ENCODE measurements around the gene ELL2.
"Not testable (repeated sequence)": the region's sequence is repeated elsewhere in the genome, so short reads cannot be mapped to it uniquely, and the experiment has no call there.

The ELL2 gene

DNA sequence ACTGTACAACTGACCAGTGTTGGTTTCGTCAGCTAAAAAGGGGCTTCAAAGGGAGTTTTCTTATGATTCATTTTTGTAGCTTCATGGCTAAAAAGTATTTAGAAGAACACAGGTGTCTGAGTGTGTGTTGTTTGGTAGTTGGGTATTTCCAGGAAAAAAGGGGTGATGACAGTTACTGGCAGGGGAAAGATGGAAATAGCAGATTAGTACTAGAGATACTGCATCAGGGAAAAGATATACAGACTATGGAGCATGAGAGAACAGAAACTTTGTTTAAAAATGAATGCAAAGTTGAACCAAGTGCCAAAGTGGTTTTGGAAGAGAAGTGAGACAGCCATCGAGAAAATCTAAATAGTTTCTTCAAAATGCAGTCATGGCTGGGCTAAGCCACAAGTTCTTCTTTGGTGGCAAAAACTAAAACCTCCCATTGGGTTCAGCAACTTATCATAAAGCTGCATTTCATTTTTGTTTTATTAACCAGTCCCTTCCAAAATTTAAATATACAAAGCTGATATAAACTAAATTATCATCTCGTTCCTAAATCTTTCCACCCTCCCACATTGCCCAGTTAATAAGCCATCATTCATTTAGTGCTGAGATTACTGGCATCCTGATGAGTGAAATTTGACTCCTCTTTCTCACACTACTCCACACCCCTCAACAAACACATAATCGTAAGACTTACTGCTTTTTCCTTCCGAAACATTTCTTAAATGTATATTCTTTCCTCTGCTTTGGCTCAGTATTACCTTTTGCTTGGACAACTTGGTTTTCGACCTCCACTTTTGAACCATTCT, 33.5 kb downstream of the ELL2 start:
- DNase-seq, result no peak

DNA sequence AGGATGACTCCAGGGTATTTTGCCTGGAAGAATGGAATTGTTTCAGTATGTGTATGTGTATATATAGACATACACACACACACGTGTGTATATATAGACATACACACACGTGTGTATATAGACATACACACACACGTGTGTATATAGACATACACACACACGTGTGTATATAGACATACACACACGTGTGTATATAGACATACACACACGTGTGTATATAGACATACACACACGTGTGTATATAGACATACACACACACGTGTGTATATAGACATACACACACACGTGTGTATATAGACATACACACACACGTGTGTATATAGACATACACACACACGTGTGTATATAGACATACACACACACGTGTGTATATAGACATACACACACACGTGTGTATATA, 34.4 kb downstream of the ELL2 start:
- DNase-seq, result not testable (repeated sequence)

GRCh38 chr5:95925939-95926338, 35.7 kb downstream of the ELL2 start:
- DNase-seq, result no peak

DNA sequence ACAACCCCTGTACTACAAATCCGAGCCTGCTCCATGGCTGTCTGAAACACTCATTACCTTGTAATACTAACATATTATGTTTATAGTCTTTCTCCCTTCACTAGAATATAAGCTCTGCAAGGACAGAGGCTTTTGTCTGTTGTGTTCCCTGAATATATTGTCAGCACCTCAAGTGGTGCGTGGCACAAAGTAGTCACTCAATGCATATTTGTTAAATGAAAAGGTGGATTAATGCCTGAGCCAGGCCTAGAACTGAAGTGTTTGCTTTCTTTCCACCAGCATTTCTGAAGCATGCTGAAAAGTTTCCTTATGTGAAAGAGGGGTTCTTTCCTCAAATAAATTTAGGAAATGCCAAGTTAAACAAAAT, 36.3 kb downstream of the ELL2 start:
- DNase-seq, result no peak

- DNase-seq, result no peak
These were observed 36.8 kb downstream of the ELL2 start for GRCh38 chr5:95924720-95925377.

DNA sequence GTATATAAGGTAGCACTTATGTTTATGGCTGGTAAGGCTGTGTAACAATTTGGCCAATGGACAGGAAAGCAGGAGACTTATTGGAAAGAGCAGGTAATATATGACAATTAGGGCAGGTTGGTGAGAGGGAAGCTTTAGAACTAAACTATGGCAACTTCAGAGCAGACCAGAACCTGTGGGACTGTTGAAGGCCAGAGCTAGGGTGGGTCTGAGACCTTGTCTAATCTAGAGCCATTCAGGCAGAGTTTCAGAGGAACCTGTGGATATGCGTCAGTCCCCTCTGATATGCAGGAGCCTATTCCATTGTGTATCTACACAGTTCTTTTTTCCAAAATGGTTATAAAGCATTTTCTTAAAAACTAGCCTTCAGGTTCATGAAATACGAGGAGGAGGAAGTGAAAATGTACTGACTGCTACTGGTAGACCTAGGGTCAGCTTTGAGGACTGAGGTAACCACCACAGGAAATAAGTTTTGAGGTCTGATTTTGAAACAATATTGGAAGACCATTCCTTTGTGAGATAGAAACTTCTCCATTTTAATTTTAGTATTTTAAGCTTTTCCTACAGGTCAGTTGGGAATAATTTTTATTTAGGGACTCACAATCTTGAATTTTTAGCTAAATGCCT, 37.6 kb downstream of the ELL2 start:
- no peak for DNase-seq

GRCh38 chr5:95922798-95923197, 38.9 kb downstream of the ELL2 start:
- no peak for DNase-seq

DNA sequence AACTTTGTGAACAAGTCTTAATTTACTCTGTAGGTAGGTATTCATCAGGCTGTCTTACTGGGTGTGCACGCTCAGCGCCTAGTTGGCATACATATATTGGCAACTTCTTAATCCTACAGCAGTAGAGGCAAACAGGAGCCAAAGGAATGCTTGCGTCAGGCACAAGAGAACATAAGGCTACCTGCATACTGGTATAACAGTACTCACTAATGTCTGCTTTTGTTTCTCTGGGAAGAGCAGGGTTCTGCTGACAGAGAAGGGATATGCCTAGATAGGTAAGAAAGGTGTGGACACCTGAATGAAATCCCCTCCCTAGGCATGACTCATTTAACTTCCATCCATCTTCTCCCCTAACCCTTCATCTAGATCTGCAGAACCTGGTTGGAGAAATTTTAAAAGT, 40.1 kb downstream of the ELL2 start:
- no peak for DNase-seq

- no peak for DNase-seq
These were observed 40.8 kb downstream of the ELL2 start for GRCh38 chr5:95920822-95921221.

DNA sequence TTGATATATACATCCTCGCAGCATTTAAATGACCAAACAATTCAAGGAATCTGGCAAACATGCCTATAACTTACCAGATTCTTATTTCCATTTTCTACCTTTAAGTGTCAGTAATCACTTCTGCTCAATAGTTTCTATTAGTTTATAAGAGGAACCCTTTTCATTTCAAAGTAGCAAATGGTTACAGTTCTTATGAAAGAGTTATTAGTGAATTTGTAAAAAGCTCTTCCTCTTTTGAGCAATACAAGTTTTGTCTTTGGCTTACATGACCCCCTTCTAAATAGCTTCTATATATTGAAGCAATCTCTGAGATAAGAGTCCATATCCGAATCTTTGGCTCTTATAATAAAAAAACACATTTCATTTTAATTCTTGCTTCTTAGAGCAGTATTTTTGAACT, 42.0 kb downstream of the ELL2 start:
- no peak for DNase-seq

- no peak for DNase-seq
These were observed 43.1 kb downstream of the ELL2 start for GRCh38 chr5:95918421-95919006.

DNA sequence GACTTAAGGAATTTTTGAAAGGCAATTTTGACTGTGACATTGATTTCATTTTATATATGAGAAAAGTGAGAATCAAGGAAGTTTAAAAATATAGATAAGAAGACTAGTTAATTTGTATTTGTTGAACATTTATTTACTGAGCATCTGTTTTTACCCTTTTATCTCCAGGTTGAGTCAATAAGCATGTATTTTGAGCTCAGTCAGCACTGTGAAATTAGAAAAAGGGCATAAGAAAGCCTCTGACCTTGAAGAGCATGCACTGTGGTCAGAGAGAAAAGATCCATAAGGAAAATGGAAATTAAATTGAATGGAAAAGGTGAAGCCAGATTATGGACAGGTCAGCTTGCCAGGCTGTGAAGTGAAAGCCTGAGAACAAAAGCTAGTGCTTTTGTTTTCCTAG, 44.4 kb downstream of the ELL2 start:
- no peak for DNase-seq

GRCh38 chr5:95916687-95917085, 45.0 kb downstream of the ELL2 start:
- DNase-seq, result no peak

DNA sequence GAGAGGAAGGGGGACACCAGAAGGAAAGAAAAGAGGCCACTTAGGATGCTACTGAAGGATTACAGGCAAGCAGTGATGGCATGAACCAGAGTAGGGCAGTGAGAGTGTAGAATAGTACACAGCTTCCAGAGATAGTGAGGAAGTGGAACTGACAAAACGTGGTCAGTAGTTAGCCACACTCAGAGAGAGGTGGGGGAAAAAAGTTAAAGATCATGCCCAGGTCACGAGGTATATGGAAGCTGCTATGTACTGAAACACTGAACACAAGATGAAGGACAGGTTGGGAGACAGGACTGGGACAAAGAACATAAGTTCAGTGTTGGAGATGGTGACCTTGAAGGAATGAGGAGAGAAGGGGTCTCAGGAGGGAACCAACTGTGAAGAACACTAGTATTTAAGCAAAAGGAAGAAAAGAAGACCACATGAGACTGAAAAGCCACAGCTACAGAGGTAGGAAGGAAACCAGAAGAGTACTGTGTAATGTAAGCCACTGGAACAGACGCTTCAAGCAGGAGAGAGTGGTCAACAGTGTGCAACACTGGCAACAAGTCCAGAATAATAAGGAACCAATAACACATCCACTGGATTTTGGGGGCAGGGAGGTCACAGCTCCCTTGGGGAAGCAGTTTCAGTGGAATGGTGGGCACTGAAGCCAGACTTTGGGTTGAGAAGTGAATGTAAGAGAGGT, 45.5 kb downstream of the ELL2 start:
- DNase-seq, result no peak

- no peak for DNase-seq
These were observed 48.0 kb downstream of the ELL2 start for GRCh38 chr5:95913663-95914062.

- DNase-seq, result no peak
These were observed 49.6 kb downstream of the ELL2 start for GRCh38 chr5:95912029-95912428.

DNA sequence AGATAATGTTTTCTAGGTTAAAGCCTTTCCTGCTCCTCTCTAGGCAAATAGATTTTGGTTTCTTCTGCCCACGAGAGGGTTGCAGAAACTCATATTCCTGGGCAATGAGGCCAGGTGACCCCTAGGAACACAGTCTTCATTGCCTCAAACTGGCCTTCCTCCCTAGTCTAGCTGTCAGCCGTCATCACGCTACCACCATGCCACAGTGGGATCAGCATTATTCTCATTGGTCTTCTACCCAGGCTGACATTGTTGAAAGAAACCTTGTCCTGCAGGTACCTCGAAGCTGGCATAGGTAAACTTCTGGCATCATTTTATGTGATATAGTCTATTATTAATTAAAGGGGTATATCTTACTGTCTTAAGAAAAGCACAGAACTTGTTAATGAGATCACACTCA, 51.1 kb downstream of the ELL2 start:
- DNase-seq, result no peak

DNA sequence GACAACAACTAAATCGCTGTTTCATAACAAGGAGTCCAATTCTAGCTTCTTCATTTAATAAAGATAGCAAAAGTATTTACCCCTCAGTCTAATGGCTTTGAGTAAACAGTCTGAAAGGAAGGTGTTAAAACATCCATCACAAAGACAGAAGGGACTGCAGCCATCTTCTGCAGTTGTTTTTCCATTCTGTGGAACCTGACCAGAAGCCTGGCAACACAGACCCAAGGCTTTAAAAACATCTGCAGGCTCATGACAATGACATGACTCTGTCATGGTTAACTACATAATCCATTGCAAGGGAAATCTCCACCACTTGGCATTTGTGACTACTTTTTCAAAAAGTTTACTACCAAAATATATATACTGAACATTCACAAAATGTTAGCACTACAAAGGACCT, 51.9 kb downstream of the ELL2 start:
- no peak for DNase-seq

- no peak for DNase-seq
These were observed 52.9 kb downstream of the ELL2 start for GRCh38 chr5:95908799-95909198.

GRCh38 chr5:95907740-95908706, 53.6 kb downstream of the ELL2 start:
- DNase-seq, result no peak

DNA sequence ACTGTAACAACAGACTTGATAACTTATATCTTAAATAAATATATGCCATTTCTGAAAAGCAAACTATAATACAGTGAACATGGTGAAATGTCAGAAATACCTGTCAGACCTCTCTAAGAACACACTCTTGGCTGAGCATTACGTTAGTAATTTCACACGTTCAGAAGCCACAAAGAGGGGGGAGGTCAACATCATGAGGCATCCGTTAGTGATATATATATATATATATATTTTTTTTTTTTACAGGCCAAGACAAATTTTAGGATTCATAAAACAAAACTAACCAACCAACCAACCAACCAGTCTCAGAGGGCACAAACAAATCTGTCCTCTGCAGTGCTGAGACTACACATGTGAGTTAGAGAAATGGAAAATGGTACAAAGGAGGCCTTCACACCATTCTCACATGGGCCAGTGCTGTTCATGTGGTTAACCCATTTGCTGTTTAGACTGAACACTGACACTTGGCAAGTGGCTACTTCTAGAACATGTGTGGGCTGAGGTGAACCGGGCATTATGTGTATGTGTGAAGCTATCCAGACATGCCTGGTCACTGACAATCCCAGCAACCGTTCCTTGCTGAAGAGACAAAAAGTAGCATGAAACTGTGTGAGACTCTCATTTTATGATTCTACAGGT, 54.5 kb downstream of the ELL2 start:
- DNase-seq, result no peak

- DNase-seq, result not testable (repeated sequence)
These were observed 55.3 kb downstream of the ELL2 start for GRCh38 chr5:95906398-95906797.
